NCI-H526 treated with DMSO at 0.1 percent for 48 hours (cell line): Measurements from ENCODE around the gene FGF4.
"Not testable (repeated sequence)": the region's sequence is repeated elsewhere in the genome, so short reads cannot be mapped to it uniquely, and the experiment has no call there.

Experiments
- DNase-seq: peaks from one replicate; lab custom pipeline; 2025; lab: John Stamatoyannopoulos, UW

FGF4 gene

DNA sequence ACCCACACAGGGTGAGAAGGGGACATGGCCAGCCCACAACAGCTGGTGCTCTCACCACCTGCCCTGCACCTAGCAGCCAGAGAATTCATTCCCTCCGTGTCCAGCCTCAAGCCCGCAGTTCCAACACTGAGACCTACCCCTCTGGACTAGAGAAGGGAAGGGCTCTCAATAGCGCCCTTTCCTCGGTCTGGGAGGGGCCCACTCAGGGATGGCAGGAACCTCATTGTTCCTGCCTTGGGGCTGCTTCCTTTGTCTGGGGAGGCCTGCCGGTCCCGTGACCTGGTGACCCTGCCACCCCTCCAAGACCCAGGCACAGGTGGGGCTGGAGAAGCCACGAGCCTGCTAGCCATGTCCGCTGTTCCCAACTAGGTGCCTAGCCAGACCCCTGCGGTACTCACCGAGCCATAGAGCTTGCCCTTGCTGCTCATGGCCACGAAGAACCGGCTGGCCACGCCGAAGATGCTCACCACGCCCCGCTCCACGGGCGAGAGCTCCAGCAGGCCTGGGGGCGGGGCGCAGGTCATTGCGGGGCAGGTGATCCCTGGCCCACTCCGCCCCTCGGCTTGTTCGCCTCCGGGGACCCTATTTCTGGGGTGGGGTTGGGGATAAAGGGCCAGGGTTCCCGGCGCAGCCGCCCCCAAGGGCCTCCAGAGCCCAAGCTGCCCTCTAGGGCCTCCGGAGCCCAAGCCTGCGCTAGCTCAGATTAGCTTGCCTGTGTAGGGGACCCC, 1.4 kb downstream of the FGF4 start:
- DNase-seq, result no peak

DNA sequence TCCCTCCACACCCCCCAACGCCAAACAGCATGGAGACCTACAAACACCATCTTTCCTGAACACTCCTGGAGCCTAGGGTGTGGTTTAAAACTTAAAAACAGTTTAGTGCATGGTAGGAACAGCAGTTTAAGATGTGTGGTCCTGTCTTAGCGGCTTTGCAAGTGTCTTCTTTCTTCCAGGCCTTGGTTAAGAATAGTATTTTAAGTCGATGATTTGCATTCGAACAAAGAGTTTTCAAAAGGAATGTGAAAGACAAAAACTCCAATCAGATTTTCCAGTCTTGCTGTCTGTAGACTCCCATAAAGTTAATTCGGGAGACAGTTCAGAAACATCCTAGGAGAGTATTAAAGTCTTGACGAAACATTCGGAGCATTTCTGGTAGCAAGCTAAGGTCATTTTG, 3.7 kb downstream of the FGF4 start:
- no peak for DNase-seq

DNA sequence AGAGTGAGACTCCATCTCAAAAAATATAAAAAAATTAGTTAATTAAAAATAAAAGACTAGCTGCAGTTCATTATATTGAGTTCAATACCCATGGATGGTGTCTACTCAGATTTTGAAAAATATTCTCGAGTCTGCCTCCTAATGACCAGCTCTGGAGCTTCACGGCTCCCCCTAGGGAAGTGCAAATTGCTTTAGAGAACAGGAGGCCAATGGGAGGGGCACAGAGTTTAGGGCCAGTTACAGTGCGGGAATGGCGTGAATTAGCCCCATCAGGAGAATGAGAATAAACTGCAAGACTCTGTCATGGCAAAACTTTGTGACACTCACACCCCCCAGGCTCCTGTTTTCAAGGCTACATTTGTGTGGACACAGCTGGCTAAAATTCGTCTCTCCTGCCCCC, 4.6 kb downstream of the FGF4 start:
- no peak for DNase-seq

DNA sequence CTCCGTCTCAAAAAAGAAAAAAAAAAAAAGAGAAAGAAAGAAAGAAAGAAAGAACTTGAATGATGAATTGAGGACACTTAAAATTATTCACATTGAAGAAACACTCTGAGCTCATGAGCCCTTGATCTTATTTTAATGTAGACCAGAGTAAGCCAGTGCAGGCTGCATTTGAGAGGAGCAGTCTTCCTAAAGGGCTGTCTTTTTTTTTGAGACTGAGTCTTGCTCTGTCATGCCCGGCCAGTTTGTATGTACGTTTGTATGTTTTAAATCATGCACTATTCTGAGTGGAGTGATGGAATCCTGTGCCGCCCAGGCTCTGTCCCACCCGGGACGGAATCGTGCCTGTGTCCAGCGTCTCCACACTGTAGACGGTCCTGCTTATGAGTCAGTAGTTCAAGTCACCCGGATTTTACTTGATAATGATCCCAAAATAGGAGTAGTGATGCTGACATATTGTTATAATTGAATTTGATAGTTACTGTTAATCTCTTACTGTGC, 9.6 kb downstream of the FGF4 start:
- DNase-seq, result no peak

DNA sequence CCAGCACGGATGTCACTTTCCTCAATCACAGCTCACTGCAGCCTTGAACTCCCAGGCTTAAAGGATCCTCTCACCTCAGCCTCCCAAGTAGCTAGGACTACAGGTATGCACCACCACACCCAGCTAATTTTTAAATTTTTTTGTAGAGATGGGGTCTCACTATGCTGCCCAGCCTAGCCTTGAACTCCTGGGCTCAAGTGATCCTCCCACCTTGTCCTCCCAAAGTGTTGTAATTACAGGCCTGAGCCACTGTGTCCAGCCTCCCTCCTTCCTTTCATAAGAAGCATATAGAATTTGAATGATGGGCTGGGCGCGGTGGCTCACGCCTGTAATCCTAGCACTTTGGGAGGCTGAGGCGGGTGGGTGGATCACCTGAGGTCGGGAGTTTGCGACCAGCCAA, 10.2 kb downstream of the FGF4 start:
- not testable (repeated sequence) for DNase-seq

DNA sequence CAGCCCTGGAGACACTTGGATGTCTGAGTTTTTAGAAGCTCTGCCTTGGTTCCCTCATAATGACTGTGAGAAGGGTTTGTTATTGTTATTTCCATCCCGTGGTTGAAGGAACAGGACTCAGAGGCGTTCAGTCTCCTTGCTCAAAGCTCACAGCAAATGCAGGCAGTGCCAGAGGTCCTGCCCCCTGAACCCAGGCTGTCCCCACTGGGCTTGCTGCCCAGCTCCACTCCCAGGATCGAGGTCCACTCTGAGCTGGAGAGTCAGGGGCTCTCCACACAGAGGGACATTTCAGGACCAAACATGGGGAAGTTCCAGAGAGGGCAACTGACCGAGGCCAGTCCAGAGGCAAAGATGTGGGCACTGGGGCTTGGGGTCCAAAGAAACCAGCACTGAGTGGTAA, 14.8 kb downstream of the FGF4 start:
- no peak for DNase-seq

DNA sequence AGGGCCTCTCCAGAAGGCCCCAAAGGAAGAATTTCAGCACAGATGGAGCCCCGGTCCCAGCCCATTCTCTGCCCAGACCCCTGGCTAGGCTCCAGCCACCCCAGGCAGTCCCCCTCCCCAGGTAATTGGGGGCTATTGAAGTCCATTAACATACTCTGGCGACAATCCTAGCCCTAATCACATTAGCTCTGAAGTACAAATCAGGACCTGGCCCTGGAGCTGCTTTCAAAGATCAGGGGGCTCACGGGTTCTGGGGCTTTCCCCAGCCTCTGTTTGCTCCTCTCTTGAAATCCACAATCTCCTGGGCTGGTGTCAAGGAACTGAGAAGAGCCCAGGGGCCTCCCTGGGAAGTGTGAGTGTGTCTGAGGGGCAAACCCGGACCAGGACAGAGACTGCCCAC, 22.3 kb downstream of the FGF4 start:
- DNase-seq, result no peak

DNA sequence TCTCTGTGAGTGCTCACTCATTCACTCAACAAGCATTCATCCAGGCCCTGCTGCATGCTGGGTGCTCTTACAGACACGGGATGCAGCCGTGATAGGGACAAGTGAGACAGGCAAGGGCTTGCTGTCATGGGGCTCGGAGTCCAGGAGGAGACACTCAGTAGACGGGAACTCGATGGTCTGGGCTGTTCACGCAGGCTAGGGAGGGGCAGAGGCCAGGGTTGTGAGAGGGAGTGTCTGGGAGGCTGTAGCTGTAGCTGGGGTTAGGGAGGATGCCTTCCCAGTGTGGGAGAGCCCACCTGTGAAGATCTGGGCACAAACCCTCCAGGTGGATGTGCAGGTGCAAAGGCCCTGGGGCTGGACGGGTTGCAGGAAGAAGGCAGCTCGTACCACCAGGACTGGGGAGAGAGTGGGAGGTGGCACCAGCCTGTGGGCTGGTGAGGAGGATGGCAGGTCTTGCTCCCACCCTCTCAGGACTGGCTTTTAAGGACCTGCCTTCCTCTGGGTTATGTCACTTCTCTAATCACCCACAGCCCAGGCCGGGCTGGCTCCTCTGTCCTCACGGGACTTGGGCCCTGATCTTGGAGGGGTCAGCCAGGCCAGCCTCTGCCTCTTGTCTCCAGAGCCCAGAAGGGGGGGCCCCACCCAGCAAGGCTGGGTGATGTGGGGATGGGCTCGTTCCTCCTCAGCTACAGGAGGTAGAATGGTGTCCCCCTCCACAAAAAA, 24.1 kb downstream of the FGF4 start:
- no peak for DNase-seq

DNA sequence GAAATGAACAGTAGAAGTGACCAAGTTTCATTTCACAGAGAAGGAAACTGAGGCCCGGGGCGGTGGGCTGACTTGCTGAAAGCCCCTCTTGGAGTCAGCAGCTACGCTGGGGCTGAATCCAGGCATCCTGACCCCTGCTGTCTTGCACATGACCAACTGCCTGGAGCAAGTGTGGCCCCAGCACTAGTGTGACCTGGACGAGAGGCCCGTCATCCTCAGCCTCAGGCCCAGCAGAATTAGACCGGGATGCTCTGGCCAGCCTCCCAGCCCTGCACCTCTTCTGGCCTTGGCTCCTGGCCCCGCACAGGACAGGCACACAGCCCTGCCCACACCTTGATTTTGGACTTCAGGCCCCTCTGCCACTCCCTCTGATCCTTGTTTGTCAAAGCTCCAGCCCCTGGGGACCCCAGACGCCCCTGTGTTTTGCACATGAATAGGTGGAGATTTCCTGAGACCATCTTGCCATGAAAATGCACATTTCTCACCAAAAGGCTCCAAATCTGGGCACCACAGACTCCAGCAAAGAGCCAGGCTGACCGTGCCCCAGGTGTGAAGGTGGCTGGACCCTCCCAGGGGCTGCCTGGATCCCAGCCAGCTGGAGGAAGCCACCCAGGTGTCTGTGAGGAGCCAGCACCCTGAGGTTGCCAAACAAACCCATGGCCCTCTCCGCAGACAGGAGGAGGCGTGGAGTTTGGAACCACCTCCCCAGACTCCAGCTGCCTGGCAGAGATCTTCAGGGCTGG, 24.9 kb downstream of the FGF4 start:
- DNase-seq, result no peak

DNA sequence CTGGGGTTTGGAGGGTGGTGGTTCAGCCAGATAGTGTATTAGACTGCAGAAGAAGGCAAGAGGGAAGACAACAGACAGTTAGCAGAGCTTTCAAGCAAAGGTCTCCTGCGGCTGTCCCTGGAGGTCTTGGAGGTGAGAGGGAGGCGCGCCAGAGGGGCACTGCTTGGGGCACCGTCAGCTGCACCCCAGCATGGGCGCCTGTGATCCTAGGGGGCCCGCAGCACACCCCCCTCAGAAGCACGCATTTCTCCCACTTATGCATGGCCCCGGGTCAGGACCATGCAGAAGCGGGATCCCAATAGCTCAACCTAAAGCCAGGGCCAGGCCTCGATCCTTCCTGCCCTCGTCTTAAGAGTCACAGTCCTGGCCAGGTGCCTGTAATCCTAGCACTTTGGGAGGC, 26.5 kb downstream of the FGF4 start:
- no peak for DNase-seq

DNA sequence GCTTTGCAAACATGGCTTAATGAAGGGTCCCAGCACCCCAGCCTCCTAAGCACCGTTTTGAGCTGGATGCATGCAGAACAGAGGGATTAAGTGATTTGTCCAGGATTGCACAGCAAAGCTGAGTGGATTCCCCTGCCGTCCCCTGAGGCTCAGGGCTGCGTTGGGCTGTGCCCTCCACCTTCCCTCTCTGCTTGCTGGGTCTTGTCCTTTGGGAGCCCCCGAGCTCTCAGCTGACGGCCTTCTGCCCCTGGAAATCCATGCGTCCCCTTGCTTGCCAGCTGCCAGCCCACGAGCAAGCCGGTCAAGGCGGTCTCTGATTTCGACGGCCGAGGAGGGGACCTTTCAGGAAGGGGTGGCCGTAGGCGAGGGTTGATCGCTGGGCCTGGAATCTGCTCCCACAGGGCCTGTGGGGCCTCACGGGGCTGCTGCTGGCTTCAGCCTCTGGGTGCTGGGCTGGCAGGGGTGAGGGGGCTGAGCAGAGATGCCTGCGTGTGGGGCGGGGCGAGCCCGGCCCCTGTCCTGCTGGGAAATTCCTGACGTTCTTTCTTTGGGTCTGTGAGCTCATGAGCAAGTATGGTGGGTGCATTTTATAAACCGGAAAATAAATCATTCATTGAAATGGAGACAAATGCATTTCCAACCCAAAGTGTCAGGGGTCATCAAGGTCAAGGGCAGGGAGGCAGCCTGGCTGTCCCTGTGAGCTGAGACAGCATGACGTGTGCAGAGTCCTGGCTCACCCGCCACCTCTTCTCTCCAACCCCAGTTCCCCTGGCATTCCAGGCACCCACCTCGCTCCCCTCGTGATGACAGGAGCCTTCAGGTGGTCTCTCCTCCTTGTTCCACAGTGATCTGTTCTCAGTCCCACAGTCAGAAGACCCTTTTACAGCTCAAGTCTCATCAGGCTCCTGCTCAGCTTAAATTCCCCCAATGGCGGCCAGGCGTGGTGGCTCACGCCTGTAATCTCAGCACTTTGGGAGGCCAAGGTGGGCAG, 28.1 kb downstream of the FGF4 start:
- DNase-seq, result no peak

DNA sequence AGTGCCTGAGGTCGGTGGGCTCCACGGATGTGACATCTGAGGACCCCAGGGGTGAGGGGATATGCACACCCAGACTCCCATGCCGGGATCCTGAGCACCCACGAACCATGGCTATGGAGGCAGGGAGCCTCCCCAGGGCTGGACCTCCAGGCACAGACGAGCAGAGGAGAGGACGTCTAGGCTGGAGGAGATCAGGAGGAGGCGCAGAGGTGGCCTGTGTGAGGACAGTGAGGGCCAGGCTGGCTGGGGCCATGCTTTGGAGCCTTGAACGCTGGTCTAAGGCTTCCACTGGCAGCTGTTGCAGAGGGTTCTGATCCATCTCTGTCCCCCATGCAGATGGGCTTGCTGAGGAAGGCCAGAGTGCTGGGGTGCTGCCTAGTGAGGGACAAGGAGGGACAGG, 29.0 kb downstream of the FGF4 start:
- no peak for DNase-seq

DNA sequence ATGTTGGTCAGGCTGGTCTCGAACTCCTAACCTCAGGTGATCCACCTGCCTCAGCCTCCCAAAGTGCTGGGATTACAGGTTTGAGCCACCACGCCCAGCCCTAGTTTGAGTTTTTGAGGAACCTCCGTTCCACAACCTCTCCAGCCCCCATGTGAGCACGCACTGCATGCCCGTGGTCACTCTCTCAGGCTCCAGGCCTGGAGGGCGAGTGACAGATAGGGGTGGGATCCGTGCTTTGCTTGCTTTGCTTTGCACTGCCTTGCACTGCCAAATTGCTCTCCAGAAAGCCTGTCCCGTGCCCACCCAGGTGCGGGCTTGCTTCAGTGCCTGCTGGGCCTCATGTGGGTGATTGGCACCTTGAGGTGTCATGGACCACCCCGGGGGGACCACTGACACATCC, 29.9 kb downstream of the FGF4 start:
- no peak for DNase-seq

DNA sequence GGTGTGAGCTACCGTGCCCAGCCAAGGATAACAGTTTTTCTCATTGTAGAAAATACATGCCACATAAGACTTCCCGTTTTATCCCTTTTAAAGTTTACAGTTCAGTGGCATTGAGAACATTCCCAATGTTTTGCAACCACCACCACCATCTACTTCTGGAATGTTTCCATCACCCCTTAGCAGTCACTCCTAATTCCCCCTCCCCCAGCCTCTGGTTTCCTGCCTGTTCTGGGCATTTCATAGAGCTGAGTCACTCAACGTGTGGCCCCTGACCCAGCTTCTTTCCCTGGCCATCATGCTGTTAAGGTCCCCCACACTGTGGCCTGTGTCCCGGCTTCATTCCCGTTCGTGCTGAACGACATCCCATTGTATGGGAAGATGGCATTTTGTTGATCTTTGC, 30.7 kb downstream of the FGF4 start:
- DNase-seq, result no peak

DNA sequence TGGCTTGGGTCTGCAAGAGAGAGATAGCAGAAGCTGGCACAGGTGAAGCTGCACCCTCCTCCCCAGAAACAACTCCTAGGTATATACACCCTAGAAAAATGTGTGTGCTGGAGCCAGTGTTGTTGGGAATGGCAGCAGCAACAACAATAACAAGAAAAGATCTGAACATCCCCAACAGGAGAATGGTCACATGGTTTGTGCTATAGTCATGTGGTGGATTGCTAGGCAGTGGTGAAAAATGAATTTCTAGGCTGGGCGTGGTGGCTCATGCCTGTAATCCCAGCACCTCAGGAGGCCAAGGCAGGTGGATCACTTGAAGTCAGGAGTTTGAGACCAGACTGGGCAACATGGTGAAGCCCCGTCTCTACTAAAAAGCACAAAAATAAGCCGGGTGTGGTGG, 40.3 kb downstream of the FGF4 start:
- DNase-seq, result no peak

DNA sequence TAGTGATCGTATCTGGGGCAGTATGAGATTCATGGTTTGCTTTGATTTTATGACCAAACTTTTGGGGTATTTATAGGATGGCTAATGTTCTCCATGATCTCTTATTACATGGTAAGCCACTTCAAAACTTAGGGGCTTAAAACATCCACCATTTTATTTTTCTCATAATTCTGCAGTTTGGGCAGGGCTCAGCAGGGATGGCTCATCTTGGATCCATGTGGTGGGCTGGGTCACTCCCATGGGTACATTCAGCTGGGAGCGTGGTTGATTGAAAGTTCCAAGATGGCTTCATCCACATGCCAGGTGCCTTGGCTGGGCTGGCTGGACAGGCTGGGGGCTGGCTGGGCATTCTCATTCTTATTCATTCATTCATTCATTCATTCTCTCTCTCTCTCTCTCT, 40.8 kb downstream of the FGF4 start:
- no peak for DNase-seq

DNA sequence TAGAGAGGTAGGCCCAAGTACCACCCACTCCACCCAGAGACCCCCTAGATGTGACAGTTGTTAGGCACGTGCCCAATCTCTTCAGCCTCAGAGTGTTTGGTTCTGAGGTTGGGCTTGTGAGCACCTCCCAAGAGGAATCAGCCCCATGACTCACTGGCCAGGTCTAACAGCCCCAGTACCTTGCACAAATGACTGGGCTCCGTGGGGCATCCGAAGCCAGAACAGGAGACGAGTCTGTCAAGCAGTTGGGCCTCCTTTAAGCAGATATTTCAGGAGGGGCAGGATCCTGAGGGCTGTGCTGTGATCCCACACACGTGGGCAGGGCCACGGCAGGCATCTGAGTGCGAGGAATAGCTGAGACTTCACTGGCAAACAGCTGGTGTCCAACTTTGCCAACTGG, 42.2 kb downstream of the FGF4 start:
- DNase-seq, result no peak

DNA sequence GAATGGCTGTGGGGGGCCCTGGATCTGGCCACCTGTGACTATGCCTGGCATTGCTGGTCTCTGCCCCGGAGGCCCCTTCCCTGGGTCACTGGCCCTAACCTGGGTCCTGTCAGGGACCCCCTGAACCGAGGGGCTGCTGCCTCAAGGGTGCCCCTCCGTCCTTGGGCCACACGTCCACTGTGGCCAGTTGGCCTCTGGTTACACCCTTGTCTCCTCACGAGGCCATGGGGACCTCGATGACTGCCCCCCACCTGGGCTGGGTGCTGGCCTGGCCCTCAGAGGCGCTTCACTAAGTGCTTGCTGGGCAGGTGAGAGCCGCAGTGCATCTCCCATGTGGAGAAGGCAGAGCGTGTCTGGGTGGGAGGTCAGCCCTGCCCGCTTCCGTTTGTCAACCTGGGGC, 44.0 kb downstream of the FGF4 start:
- DNase-seq, result no peak

DNA sequence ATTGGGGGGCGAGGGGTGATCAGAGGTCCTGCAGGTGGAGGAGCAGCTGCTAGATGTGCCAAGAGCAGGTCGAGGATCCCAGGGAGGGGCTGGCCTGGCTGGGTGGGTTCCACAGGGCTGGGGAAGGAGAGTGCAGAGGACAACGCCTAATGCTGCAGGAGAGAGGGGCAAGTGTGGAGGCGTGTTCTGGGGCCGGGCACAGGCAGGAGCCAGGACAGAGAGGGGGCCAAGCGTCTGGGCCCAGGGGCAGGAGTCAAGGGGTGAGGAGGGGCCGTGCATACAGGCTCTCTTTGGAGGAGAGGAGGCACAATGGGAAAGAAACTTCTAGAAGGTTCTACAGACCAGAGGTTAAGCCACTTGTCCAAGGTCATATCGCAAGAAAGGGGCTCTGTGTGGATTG, 44.6 kb downstream of the FGF4 start:
- no peak for DNase-seq

DNA sequence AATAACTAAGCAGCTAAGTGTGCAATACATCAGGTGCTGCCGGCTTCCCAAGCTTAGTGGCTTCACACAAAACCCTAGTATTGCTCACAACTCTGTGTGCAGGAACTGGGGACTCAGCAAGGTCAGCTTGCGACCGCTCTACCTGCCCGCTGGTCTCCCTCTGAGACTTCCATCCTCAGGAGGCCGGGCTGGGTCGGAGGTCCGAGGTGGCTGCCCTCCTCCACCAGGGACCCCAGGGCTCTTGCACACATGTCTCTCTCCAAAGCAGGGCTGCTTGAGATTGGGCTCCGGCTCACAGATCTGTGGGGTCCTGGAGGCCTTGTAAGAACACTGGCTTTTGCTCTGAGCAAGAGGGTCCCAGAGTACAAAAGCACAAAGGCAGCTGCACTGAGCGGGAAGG, 45.9 kb downstream of the FGF4 start:
- no peak for DNase-seq

DNA sequence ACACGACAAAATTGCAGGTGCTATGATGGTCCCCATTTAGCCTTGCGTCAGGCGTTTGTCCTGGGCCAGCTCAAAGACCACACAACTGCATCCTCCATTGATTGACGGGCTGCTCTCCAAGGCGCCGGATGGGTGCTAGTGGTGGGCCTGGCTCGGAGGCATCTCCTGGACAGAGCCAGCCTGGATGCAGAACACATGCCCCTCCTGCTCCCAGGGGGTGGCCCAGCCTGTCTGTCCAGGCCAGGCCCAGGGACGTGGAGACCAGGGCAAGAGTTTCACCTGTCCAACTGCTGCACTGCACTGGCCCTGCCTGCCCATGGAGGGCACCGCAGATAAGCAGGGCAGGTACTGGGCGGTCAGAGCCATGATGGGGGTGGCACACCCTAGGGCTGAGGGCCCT, 47.9 kb downstream of the FGF4 start:
- DNase-seq, result no peak

DNA sequence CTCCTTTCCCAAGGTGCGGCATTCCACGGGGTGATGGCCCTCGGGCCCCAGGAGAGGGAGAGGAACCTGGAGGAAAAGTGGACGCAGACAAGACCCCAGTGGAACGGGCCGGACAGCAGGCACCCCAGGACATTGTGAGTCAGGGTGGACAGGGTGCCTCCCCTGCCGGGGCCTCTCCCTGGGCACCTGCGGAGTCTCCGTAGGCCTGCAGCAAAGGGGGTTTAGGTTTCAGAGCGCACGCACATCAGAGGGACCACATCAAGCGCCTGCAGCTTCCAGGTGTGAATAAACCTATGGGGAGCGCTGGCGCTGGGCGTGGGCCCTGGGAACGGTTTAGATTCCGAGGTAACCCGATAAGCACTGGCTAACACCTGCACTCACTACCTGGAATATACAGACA, 48.7 kb downstream of the FGF4 start:
- no peak for DNase-seq
